ELF-1 (cell line): ENCODE results near the gene COL5A1.
A peak's percentile ranks its signal among the peaks of the same experiment; 100 is the strongest.

Experiments
- DNase-seq: peaks from one replicate; pipeline ENCODE4 v3.0.0-alpha.2; 2016; ENCODE audit warnings: low read depth, low spot score

COL5A1 gene

GRCh38 chr9:134765785-134766184, 124.2 kb downstream of the COL5A1 start:
- DNase-seq, result no peak

GRCh38 chr9:134766587-134766986, 125.0 kb downstream of the COL5A1 start:
- no peak for DNase-seq

GRCh38 chr9:134768332-134768708, 126.7 kb downstream of the COL5A1 start:
- no peak for DNase-seq

- no peak for DNase-seq
Observed at GRCh38 chr9:134768709-134769351, 127.2 kb downstream of the COL5A1 start.

GRCh38 chr9:134770972-134771971, 129.7 kb downstream of the COL5A1 start:
- DNase-seq, result no peak

- no peak for DNase-seq
Observed at GRCh38 chr9:134772331-134772730, 130.7 kb downstream of the COL5A1 start.

- DNase-seq, result no peak
Observed at GRCh38 chr9:134773842-134774241, 132.2 kb downstream of the COL5A1 start.

GRCh38 chr9:134774410-134774809, 132.8 kb downstream of the COL5A1 start:
- DNase-seq, result no peak

- no peak for DNase-seq
Observed at GRCh38 chr9:134775081-134775951, 133.7 kb downstream of the COL5A1 start.

- DNase-seq, result no peak
Observed at GRCh38 chr9:134776080-134776796, 134.6 kb downstream of the COL5A1 start.

GRCh38 chr9:134777153-134777552, 135.6 kb downstream of the COL5A1 start:
- no peak for DNase-seq

- DNase-seq, result no peak
Observed at GRCh38 chr9:134778156-134778555, 136.6 kb downstream of the COL5A1 start.

GRCh38 chr9:134778841-134779411, 137.3 kb downstream of the COL5A1 start:
- DNase-seq, result peak; percentile 92

GRCh38 chr9:134779640-134780039, 138.0 kb downstream of the COL5A1 start:
- no peak for DNase-seq

- DNase-seq, result no peak
Observed at GRCh38 chr9:134781591-134782302, 140.1 kb downstream of the COL5A1 start.

GRCh38 chr9:134782921-134783698, 141.5 kb downstream of the COL5A1 start:
- no peak for DNase-seq

GRCh38 chr9:134783699-134784039, 142.1 kb downstream of the COL5A1 start:
- DNase-seq, result no peak

- peak; percentile 46 for DNase-seq
Observed at GRCh38 chr9:134784577-134785305, 143.1 kb downstream of the COL5A1 start.
